ENCODE measurements around the gene WT1. TPM values are rescaled to one million over a fixed set of nuclear protein-coding genes. Genes with fewer than 3 reads are reported as not detected.
A peak's percentile ranks its signal among the peaks of the same experiment; 100 is the strongest.
"Not testable (repeated sequence)": the region's sequence is repeated elsewhere in the genome, so short reads cannot be mapped to it uniquely, and the experiment has no call there.

Gene WT1
- total RNA-seq, 4 donors from 2014 or later: 0.33 to 0.40 TPM; not detected in 2

- intact Hi-C loops (cut with DNase I): no loop called here
- H3K27ac ChIP-seq: no peak overlapping the region
Observed at GRCh38 chr11:32375826-32376225, 59.5 kb downstream of the WT1 start.

GRCh38 chr11:32374261-32374711 lies 61.1 kb downstream of the WT1 start:
- no peaks in the 10 kb centered on the region for H3K36me3 ChIP-seq
- no peaks in the 10 kb centered on the region for H3K4me1 ChIP-seq
- peak; percentile 19 to 41 for DNase-seq
- TF ChIP-seq CTCF (IDR thresholded peaks at IDR 0.05): peak in 4 of 6 experiments; percentile 19 to 46 (median 42)
- TF ChIP-seq POLR2A (IDR thresholded peaks at IDR 0.05): no peak
- no peak overlapping the region for H3K27ac ChIP-seq
- no peaks in the 10 kb centered on the region for H3K27me3 ChIP-seq
- no peaks in the 10 kb centered on the region for H3K9me3 ChIP-seq
- WGBS, 2 donors: 37 to 48% methylated on average over 13 of the region's 13 CpGs
- no peak overlapping the region for H3K4me3 ChIP-seq (replicated peaks in 1 of 3)
- intact Hi-C loops (cut with DNase I): no loop called here

More at GRCh38 chr11:32375826-32376225, 59.5 kb downstream of the WT1 start:
- Histone ChIP-seq H3K27me3 (no peaks in the 10 kb centered on the region), H3K4me3 (replicated peaks in 1 of 3) (no peak overlapping the region), H3K9me3 (no peaks in the 10 kb centered on the region), H3K36me3 (no peaks in the 10 kb centered on the region), H3K4me1 (no peaks in the 10 kb centered on the region)
- 72 to 78% methylated on average over 1 of the region's 1 CpG for WGBS, 2 donors
- no peak for DNase-seq
- TF ChIP-seq POLR2A (IDR thresholded peaks at IDR 0.05) (no peak), CTCF (IDR thresholded peaks at IDR 0.05) (no peak)

GRCh38 chr11:32369987-32370386 lies 65.4 kb downstream of the WT1 start:
- H3K36me3 ChIP-seq; H3K27me3 ChIP-seq; H3K27ac ChIP-seq; H3K4me1 ChIP-seq; DNase-seq; H3K4me3 ChIP-seq (replicated peaks in 1 of 3); intact Hi-C loops (cut with DNase I); H3K9me3 ChIP-seq: not testable (repeated sequence)

GRCh38 chr11:32366666-32367065 lies 68.7 kb downstream of the WT1 start:
- H3K9me3 ChIP-seq: no peaks in the 10 kb centered on the region
- H3K4me3 ChIP-seq (replicated peaks in 1 of 3): no peak overlapping the region
- WGBS, 2 donors: 76 to 88% methylated on average over 1 of the region's 1 CpG
- H3K27ac ChIP-seq: no peak overlapping the region
- no peak for DNase-seq
- no peaks in the 10 kb centered on the region for H3K27me3 ChIP-seq
- intact Hi-C loops (cut with DNase I): no loop called here
- no peaks in the 10 kb centered on the region for H3K4me1 ChIP-seq
- no peak for TF ChIP-seq CTCF (IDR thresholded peaks at IDR 0.05)
- no peak for TF ChIP-seq POLR2A (IDR thresholded peaks at IDR 0.05)
- no peaks in the 10 kb centered on the region for H3K36me3 ChIP-seq

- 89 to 92% methylated on average over 4 of the region's 4 CpGs for WGBS, 2 donors
- intact Hi-C loops (cut with DNase I): no loop called here
- no peaks in the 10 kb centered on the region for H3K27me3 ChIP-seq
Observed at GRCh38 chr11:32365192-32365591, 70.1 kb downstream of the WT1 start.

More at GRCh38 chr11:32365192-32365591, 70.1 kb downstream of the WT1 start:
- DNase-seq: no peak
- H3K27ac ChIP-seq: no peak overlapping the region
- no peak for TF ChIP-seq POLR2A (IDR thresholded peaks at IDR 0.05)
- TF ChIP-seq CTCF (IDR thresholded peaks at IDR 0.05): no peak
- no peaks in the 10 kb centered on the region for H3K4me1 ChIP-seq
- no peaks in the 10 kb centered on the region for H3K36me3 ChIP-seq
- H3K9me3 ChIP-seq: no peaks in the 10 kb centered on the region
- no peak overlapping the region for H3K4me3 ChIP-seq (replicated peaks in 1 of 3)
